CD4-positive, alpha-beta T cell treated with Interleukin-15 for 4 hours (primary cell): ENCODE results near the gene TMEM117.
A peak's percentile ranks its signal among the peaks of the same experiment; 100 is the strongest.

Experiments used
- DNase-seq: peaks from one replicate; pipeline ENCODE4 v3.0.0-alpha.2; 2020; ENCODE audit warnings: low spot score

TMEM117 gene

DNA sequence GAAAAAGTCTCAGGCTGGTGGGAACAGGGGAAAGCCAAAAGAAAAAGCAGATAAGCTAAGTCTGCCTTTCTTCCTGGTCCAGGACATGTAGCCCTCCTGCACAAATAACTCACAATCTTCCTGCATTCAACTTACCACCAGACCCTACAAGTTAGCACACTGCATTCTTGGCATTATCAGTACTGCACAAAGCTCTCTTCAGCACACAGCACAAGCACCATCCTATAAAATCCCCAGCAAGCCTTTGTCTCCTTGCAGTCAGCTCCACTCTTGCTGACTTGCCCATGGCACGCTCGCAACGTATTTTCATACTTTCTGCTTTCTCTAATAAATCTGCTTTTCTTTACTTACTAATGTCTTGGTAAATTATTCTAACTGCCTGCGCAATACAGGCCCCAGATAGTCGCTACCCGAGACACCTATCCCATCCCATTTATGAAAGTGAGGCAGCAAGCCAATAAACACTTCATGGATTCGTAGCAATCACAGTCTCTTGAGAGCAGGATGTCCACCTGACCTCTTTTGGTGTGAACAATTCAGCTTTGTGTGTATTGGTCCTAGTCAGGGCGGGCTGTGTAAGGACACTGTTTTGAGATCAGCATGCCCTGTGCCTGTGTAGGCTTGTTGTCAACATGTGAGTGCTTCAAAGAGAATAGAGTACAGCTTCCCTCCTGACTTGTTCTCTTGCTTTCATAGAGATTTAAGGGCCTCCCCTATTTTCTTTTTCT lies 49.0 kb downstream of the TMEM117 start:
- no peak for DNase-seq

DNA sequence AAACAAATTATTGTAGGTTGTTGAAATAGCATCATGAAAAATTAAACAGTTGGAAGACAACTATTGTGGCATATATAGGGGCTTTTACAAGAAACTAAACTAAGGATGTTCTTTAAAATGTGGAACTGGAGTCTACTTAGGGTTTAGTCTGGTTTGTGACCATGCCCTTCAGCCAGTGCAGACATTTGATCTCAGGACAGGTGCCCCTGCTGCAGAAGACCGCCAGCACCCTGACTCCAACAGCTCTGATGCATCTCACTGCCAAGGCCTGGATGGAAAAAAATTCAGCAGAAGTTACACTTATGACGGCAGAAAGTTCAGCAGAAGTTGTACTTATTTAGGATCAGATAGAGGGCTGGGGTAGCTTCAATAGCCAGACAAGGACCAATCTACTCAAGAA lies 51.5 kb downstream of the TMEM117 start:
- no peak for DNase-seq

DNA sequence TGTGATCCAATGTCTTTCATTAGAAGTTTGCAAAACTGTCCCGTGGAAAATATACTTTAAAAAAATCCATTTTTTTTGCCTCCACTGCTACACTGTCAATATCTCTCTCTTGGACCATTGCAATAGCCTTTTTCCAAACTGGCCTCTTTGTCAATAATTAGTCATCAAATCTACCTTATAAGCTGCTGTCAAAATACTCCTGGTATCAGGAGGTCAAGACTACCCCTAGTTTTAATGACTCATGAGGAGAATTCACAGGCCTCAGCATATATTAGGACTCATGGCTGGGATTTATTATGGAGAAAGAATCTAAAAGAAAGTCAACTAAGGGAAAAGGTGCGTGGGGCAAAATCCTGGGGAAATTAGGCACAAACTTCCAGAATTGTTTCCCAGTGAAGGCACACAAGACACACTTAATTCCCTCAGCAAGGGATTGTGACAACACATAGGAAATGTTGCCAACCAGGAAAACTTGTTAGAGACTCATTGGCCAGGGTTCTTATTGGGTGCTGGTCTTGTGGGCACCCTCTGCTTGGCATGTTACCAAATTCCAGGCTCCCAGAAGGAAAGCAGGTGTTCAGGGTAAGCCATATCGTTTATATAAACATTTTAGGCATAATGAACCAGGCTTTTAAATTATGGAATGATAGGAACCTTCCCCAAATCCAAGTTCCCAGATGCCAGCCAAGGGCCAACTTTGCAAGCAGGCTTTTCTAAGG lies 56.1 kb downstream of the TMEM117 start:
- no peak for DNase-seq

DNA sequence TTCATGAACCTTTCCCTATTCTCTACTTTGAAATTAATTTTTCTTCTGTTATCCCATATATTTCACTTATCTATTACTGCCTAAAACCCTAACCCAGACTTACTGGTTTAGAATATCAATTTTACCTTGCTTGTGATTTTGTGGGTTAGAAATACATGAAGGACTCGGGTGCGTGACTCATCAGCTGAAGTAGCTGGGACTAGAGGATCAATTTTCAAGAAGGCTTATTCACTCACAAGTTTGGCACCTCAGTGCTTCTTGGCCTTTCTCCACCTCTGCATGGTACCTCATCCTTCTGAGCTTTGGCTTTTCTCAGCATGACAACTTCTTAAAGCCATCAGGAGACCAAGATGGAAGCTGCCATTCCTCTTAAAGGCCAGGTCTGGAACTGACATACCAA lies 57.8 kb downstream of the TMEM117 start:
- no peak for DNase-seq

DNA sequence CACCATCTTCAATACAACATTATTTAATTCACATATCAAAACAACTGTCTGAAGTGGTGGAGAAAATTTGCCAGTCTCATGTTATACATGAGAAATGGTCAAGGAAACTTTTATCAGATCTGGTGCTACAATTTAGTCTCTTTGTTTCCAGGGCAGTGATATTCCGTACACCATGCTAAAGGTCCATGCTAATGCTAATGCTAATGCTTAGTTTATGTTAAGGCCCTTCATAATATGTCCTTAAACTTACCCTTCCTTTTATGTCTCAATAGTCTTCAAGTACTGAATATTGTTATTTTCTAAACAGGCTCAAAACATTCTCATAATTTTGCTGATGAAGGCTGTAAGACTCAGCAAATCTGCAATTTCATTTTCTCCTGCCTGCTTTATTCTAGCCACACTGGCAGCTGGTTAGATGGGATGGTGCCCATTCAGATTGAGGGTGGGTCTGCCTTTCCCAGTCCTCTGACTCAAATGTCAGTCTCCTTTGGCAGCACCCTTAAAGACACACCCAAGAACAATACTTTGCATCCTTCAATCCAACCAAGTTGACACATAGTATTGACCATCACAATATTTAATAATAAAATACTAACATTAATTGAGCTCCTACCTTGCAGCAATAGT lies 59.8 kb downstream of the TMEM117 start:
- DNase-seq = no peak

DNA sequence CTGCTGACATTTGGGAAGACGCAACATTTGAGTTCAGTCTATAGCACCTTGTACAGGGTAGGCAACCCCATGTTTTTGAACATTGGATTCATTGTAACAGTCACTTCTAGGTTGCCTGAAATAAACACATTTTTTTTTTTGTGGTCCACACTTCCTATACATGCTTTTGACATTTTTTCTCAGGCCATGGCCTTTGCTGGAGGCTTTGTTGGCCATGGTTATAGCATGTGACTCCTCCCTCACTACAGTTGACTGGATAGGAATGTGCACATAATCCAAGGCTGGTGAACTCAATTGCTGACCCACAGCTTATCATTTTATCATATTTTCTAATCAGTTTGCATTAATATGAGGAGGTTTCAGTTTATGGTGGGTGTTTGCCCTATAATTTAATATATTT lies 60.6 kb downstream of the TMEM117 start:
- no peak for DNase-seq

DNA sequence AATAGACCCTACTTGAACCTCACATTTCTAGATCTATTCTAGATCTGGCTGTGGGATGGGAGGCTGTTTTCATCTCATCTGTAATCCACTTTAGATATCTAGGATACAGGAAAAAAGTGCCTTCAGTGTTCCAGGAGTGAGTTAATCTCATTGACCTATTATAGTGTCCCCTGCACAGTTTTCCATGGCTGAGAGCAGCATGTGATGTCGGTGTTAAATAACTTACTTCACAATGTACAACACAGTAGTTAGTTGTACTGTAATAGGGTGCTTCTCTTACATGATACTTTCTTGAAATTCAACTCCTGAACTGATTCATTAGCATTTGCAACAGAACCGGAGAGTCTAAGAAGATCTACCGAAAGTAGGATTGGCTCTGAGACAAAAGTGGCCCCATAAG lies 62.6 kb downstream of the TMEM117 start:
- no peak for DNase-seq

DNA sequence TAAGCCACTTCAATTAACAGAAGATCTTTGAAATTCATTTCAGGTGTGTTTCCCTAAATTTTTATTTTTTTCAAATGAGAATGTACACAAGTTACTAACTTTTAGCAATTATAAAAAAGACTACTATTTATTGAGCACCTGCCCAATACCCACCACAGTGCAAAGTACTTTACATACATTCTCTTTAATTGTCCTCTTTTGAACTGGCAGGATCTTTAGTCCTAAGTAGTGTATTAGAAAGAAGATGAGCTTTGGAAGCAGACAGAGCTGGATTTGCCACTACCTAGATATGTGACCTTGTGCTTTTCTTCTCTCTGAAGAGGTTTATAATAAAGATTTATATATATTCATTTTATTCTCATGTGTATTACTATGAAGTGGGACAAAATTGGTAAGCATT lies 63.7 kb downstream of the TMEM117 start:
- no peak for DNase-seq

DNA sequence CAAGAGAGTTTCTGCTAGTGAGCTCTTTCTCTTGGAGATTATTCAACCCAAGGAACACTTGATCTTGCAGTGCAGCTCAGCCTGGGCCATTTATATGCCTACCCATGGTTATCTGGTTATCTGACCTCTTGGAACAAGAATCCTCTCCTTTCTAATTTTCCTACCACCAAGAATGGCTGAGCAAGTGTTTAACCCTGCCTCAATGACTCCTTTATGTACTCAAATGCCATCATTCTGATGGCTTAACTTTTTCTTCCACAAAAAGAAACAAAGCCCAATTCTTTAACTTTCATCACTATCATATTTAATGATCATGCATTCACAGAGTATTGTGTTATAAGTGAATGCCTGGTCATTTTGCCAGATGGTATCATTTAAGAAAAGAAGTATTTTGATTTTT lies 67.8 kb downstream of the TMEM117 start:
- no peak for DNase-seq

DNA sequence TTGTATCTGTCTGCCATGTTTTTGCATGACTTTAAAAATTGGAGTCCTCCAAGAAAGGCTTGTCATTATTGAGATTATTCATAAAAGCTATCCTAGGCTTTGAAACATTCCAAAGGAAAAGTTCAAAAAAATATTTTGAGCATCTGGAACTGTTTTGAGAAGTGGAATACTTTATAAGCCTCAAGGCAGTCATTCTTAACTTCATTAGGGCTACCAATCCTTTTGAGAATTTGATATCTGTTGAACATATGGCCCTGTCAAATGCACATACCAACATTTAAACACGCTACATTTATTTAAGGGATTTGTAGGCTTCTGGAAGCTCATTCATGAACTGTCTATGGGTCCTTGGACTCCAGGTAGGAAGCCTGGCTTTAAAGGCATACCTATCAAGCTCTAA lies 77.0 kb downstream of the TMEM117 start:
- no peak for DNase-seq

DNA sequence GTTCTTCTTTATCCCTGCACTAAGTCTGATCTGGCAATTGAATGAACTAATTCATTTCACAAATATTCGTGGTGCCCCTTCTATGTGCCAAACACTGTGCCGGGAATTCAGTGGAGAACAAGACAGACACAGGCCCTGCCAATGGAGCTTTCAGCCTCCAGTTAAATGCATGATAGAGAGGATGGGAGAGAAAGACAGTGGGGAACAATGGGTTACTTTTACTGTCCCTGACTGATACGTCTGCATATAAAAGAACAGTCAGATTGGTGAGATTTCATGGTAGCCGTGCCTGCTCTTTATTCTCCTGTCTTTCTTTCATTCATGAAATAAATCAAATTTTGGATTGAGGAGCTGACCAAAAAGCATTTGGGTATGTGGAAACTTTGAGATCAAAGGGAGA lies 78.5 kb downstream of the TMEM117 start:
- no peak for DNase-seq

DNA sequence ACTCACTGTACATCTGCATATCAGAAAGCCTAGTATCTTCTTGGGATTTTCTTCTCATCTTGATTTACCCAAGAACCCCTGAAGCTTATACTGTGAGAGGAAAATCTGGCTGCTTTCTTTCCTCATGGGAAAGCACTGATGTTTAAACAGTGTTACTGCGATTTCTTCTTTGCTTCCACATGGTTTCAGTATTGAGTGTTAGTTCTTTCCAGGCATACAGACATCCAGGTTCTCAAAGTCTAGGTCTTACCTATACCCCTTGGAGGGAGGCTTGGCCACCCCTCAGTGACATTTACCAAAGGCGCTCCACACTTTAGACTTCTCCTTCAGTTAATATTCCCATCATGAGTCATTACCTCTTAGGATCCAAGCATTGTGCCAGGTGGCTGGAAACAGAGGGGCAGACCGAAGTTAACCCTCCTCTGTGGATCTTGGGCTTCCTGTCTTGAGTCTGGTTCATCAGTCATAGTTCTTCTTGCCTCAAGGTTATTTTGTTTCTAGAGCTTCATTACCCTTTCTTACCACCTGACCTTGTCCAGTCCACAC lies 79.1 kb downstream of the TMEM117 start:
- DNase-seq = no peak

DNA sequence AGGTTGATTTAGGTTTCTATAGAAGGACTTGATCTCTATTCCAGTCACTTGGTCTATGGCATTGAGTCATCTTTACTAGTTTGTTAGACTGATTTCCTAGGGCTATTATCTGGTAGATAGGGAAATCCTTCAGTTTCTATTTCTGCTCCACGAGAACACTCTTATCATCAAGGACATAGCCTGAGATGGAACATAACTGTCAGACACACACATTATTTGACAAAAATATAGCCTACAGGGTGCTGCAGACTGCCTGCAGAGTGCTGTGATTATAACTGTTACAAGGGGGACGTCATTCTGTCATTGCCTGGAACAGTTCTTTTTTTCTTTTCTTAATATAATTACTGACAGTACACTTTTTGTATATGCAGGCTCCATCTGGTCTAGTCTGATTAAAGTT lies 82.0 kb downstream of the TMEM117 start:
- no peak for DNase-seq

DNA sequence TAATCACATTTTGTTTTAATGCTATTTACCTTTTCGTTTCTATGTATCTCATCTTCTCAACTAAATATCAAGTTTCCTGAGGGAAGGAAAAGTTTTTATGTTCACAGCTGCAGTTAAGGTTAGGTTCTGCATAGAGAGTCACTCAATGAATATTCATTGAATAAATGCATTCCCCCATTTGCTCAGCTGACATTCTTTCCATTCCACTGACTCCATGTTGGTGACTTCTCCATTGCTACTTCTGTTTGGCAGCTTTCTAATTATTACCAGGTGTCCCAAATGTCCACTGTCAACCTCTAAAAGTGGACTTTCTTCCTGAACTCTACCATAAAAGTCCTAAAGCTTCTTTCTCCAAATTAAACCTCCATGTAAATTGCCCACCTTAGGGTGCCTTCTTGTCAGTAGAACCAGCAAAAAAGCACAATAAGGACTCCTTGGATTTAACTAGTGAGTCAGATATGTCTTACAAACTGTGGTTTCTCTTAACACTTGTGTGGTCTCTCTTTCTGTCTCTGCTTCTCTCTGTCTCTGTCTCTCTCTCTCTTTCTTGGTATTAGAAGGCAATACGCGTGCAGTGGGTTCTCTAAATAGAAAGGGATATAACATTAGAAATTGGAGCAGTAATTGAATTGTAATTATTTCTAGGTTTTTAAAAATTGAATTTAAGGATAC lies 85.9 kb downstream of the TMEM117 start:
- DNase-seq = no peak

DNA sequence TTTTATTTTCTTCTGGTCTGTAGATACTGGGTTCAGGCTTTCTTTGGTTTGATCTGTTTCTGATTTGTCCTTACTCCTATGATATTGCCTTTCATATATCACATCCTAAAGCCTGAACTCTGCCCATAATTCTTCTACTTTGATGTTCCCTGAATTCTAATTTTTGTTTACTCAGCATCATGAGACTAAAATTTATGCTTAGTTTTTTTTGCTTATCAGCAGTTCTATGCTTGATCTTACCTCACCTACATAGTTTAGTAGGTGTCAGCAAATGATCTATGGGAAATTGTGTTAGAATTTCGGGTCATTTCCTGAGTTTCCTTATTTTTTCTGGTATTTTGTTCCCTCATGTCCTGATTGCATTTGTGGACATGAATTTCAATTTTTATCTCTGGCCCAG lies 94.2 kb downstream of the TMEM117 start:
- DNase-seq = no peak

DNA sequence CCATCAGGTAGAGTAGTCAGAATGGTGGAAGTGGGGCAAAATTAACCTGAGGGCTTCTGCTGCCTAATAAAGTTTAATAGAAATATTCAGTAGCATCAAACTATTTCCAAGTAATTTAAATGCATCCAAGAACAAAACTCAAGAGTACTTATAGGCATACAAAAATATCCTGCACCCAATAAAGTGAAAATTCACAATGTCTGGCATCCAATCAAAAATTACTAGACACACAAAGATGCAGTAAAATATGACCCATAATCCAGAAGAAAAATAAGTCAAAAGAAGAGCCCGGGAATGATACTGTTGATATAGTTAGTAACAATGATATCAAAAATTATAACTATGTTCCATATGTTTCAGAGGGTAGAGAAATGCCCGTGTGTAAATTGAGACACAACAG lies 95.3 kb downstream of the TMEM117 start:
- no peak for DNase-seq

DNA sequence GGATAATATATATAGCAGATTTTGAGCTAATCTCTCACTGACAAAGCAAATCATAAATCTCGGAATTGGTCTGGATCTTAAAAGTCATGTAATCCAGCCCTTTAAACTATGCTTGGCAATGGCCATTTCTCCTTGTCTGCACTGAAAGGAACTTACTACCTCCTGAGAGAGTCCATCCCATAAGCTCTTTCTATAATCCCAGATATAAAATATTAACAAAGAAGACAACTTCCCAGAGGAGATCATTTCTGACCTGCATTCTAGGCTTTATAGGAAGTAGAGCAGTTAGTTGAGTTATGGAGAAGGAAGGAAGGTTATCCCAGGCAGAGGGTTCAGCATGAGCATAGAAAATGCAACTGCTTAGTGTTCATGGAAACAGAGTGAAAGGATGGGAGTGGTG lies 99.7 kb downstream of the TMEM117 start:
- DNase-seq = no peak

DNA sequence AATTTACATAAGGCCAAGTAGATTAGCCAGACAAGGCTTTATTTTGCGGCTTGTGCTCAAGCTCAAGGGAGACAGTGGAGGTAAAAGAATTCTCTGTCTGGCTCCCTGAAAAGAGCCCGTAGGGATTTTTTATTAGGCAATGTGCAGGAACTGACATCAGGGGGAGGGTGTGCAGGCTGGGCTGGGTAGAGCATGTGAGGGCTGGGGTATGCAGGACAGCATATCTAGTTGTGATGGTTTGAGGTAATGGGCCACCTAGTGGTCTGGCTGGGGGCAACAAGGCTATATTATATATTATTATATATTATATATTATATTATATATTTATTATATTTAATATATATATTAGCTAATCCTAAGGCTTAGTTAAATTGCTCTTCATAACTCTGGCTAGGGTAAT lies 102.1 kb downstream of the TMEM117 start:
- DNase-seq = no peak

DNA sequence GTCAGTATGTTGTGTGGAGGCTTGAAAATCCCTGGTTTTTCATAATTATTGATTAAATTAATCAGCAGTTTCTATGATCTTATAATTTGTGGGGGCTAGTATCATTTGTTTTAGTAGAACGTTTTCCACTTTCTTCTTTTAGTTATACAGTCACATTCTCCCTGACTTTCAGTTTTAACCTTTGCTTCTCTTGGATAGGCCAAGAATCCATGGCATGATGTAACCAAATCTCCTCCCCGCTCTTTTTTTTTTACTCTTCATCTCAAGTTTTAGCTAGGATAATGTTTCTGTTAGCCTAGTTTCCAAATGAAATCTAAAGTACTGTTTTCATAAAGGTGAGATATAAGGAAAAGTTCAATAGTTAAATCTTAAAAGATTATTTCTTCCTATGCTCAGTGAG lies 106.5 kb downstream of the TMEM117 start:
- DNase-seq = no peak

DNA sequence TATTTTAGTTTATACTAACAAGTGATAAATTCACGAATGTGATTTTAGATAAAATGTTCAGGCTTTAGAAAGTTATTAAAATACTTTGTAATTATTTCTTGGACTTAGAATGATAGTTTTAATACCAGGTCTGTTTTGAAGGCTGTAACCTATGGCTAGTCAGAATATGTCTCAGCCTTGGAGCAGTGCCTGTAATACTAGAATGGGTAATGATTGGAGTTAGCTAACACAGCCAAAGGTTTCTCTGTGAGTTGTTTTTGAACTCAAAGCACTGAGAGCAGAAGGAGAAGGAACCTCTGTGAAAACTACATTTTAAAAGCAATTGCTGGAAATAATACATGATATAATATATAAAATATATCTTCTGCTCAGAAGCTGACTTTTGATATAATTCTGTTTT lies 110.1 kb downstream of the TMEM117 start:
- DNase-seq = no peak

DNA sequence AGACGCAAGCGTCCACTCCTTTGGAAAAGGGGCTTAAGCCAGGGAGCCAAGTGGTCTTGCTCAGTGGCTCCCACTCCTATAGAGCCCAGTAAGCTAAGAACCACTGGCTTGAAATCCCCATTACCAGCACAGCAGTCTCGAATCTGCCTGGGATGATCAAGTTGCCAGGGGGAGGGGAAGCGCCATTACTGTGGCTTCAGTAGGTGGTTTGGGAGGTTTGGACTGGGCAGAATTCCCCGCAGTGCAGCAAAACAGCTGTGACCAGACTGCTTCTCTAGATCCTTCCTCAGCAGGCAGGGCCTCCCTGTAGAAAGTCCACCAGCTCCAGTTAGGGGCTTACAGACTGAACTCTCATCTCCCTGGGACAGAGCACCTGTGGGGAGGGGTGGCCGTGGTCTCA lies 115.4 kb downstream of the TMEM117 start:
- no peak for DNase-seq

DNA sequence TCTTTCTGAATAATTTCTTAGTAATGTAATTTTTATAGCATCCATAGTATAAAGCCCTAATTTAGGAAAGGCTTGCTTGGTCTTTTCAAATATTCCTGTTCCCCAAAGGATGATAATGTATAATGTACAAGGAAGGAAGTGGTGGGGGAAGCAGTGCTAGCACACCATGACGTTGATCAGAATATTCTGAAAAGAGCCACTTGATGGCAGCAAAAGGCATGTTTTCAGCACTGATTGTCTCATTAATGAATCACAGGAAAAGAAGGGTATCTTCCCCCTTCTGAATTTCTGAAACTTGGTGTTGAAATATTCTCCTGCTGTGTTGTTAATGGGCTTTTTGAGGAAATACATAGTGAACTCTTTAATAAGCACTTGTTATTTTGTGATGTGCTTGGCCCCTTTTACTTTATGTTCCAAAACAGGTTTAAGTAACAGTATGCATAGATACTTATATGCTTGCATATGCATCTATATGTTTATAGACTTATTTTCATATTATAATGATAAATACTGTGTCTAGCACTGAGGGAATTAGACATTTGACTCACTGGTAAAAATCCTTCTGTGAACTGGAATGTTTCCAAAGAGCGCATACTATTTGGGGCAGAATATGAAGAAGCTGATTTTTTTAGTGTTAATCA lies 122.0 kb downstream of the TMEM117 start:
- peak; percentile 2 for DNase-seq
